ENCODE data around the gene RSPH6A. TPM values are rescaled to one million over a fixed set of nuclear protein-coding genes. Genes with fewer than 3 reads are reported as not detected.

Gene RSPH6A
- total and polyA plus RNA-seq, 2 of the 13 experiments (the other 11 are each of a cell fraction or from before 2014, with no cell fraction given) = 0.07 TPM; not detected in 1

- TF ChIP-seq ZBTB2 (CRISPR knock-in tag; IDR thresholded peaks at IDR 0.05; ENCODE audit: low read depth) (no peak; the same call in 1 of the 2 replicates), ARID2 (CRISPR knock-in tag; IDR thresholded peaks at IDR 0.05; ENCODE audit: borderline replicate concordance) (no peak), ZBTB4 (CRISPR knock-in tag; IDR thresholded peaks at IDR 0.05; ENCODE audit: borderline replicate concordance) (no peak), IKZF4 (CRISPR knock-in tag; IDR thresholded peaks at IDR 0.05; ENCODE audit: borderline replicate concordance, low read depth, not compliant biosample characterization) (no peak), ZBTB44 (CRISPR knock-in tag; IDR thresholded peaks at IDR 0.05) (no peak), ZNF414 (CRISPR knock-in tag; IDR thresholded peaks at IDR 0.05) (no peak), ZGPAT (CRISPR knock-in tag; IDR thresholded peaks at IDR 0.05) (peak; percentile 76; the same call in 1 of the 2 replicates), ZNF138 (CRISPR knock-in tag; IDR thresholded peaks at IDR 0.05; ENCODE audit: low read depth) (no peak; the same call in 1 of the 2 replicates), ZNF451 (CRISPR knock-in tag; IDR thresholded peaks at IDR 0.05) (peak; percentile 26; the same call in 1 of the 2 replicates), SMC3 (IDR thresholded peaks at IDR 0.05; ENCODE audit: low read length) (no peak), ZEB1 (IDR thresholded peaks at IDR 0.05; ENCODE audit: insufficient replicate concordance, low read depth) (no peak), RFX1 (IDR thresholded peaks at IDR 0.05) (no peak), GTF2F1 (IDR thresholded peaks at IDR 0.05; ENCODE audit: low read length) (no peak), NR2F6 (IDR thresholded peaks at IDR 0.05) (no peak), NR2F6 (CRISPR knock-in tag; IDR thresholded peaks at IDR 0.05) (no peak; the same call in 1 of the 2 replicates), FOXO1 (CRISPR knock-in tag; IDR thresholded peaks at IDR 0.05) (no peak), KLF12 (CRISPR knock-in tag; IDR thresholded peaks at IDR 0.05; ENCODE audit: borderline replicate concordance) (no peak), ZNF296 (CRISPR knock-in tag; conservative IDR thresholded peaks at IDR 0.05) (peak; percentile 64; the same call in 1 of the 2 replicates), MBD4 (IDR thresholded peaks at IDR 0.05; ENCODE audit: borderline replicate concordance, low read length) (no peak), ZNF343 (CRISPR knock-in tag; IDR thresholded peaks at IDR 0.05) (0 out of 2 replicates have a peak, but pooled peaks have one; percentile 62), ZNF263 (CRISPR knock-in tag; IDR thresholded peaks at IDR 0.05) (no peak; the same call in 1 of the 2 replicates), ZNF841 (CRISPR knock-in tag; IDR thresholded peaks at IDR 0.05; ENCODE audit: borderline replicate concordance) (no peak)
These were observed 45.9 kb downstream of the RSPH6A start, which contains the start of gene SIX5 (continued) for GRCh38 chr19:45768984-45769782.

All from HepG2 (cell line).